ENCODE results near the gene GRM2. TPM values are rescaled to one million over a fixed set of nuclear protein-coding genes. Genes with fewer than 3 reads are reported as not detected.

GRM2 gene
- total RNA-seq, 2 experiments from 2014 or later: 0.06 to 0.29 TPM

- H4K20me1 ChIP-seq (ENCODE audit: insufficient read depth, low read length): no peaks in the 10 kb centered on the region
- BruUV-seq (replicated peaks): no TSS peak
- intact Hi-C loops (cut with micrococcal nuclease; ENCODE audit: unreplicated experiment): no loop called here
Measured at GRCh38 chr3:51712038-51712420, 5.2 kb downstream of the GRM2 start.

GRCh38 chr3:51712511-51712931, 5.7 kb downstream of the GRM2 start:
- Histone ChIP-seq H3K9me2 (ENCODE audit: insufficient read depth, low read length) (no peaks in the 10 kb centered on the region), H3K79me2 (ENCODE audit: insufficient read depth, low read depth, low read length) (no peaks in the 10 kb centered on the region), H3K4me2 (ENCODE audit: low read length) (no peak overlapping the region), H3K9me3 (ENCODE audit: low read length) (no peaks in the 10 kb centered on the region), H3K27ac (ENCODE audit: low read depth, low read length, poor library complexity, severe bottlenecking) (no peak overlapping the region), H3K4me1 (ENCODE audit: insufficient read depth, low read length, poor library complexity, severe bottlenecking) (no peaks in the 10 kb centered on the region), H3K4me3 (ENCODE audit: low read depth, low read length, poor library complexity, severe bottlenecking) (no peak overlapping the region), H2AFZ (ENCODE audit: low read length) (no peak overlapping the region), H3K36me3 (ENCODE audit: insufficient read depth, low read length) (no peaks in the 10 kb centered on the region), H4K20me1 (ENCODE audit: insufficient read depth, low read length) (no peaks in the 10 kb centered on the region)
- DNase-seq (ENCODE audit: low spot score): no peak
- POLR2A ChIA-PET: no interaction called here
- CTCF ChIA-PET (ENCODE audit: unreplicated experiment): no interaction called here
- intact Hi-C loops (cut with micrococcal nuclease; ENCODE audit: unreplicated experiment): no loop called here
- no TSS peak for BruUV-seq (replicated peaks)
- no peak for TF ChIP-seq EZH2phosphoT487 (IDR thresholded peaks at IDR 0.05; ENCODE audit: borderline replicate concordance, low read depth, low read length)
- TF ChIP-seq CTCF (conservative IDR thresholded peaks at IDR 0.05; ENCODE audit: low read length): no peak

More at GRCh38 chr3:51712038-51712420, 5.2 kb downstream of the GRM2 start:
- H2AFZ ChIP-seq (ENCODE audit: low read length): no peak overlapping the region
- DNase-seq (ENCODE audit: low spot score): no peak
- no peak overlapping the region for H3K4me3 ChIP-seq (ENCODE audit: low read depth, low read length, poor library complexity, severe bottlenecking)
- no peak overlapping the region for H3K4me2 ChIP-seq (ENCODE audit: low read length)
- H3K9me2 ChIP-seq (ENCODE audit: insufficient read depth, low read length): no peaks in the 10 kb centered on the region
- H3K27ac ChIP-seq (ENCODE audit: low read depth, low read length, poor library complexity, severe bottlenecking): no peak overlapping the region
- no peak for TF ChIP-seq CTCF (conservative IDR thresholded peaks at IDR 0.05; ENCODE audit: low read length)
- no peak for TF ChIP-seq EZH2phosphoT487 (IDR thresholded peaks at IDR 0.05; ENCODE audit: borderline replicate concordance, low read depth, low read length)
- H3K4me1 ChIP-seq (ENCODE audit: insufficient read depth, low read length, poor library complexity, severe bottlenecking): no peaks in the 10 kb centered on the region
- POLR2A ChIA-PET: no interaction called here
- CTCF ChIA-PET (ENCODE audit: unreplicated experiment): no interaction called here
- H3K9me3 ChIP-seq (ENCODE audit: low read length): no peaks in the 10 kb centered on the region
- no peaks in the 10 kb centered on the region for H3K36me3 ChIP-seq (ENCODE audit: insufficient read depth, low read length)
- no peaks in the 10 kb centered on the region for H3K79me2 ChIP-seq (ENCODE audit: insufficient read depth, low read depth, low read length)

- no peaks in the 10 kb centered on the region for H3K4me1 ChIP-seq (ENCODE audit: insufficient read depth, low read length, poor library complexity, severe bottlenecking)
- no peaks in the 10 kb centered on the region for H3K36me3 ChIP-seq (ENCODE audit: insufficient read depth, low read length)
- no peaks in the 10 kb centered on the region for H4K20me1 ChIP-seq (ENCODE audit: insufficient read depth, low read length)
- TF ChIP-seq CTCF (conservative IDR thresholded peaks at IDR 0.05; ENCODE audit: low read length) (no peak), EZH2phosphoT487 (IDR thresholded peaks at IDR 0.05; ENCODE audit: borderline replicate concordance, low read depth, low read length) (no peak)
- intact Hi-C loops (cut with micrococcal nuclease; ENCODE audit: unreplicated experiment): no loop called here
- ChIA-PET CTCF (ENCODE audit: unreplicated experiment) (no interaction called here), POLR2A (no interaction called here)
- BruUV-seq (replicated peaks): no TSS peak
- H3K79me2 ChIP-seq (ENCODE audit: insufficient read depth, low read depth, low read length): no peaks in the 10 kb centered on the region
- H3K9me3 ChIP-seq (ENCODE audit: low read length): no peaks in the 10 kb centered on the region
- H3K9me2 ChIP-seq (ENCODE audit: insufficient read depth, low read length): no peaks in the 10 kb centered on the region
- H2AFZ ChIP-seq (ENCODE audit: low read length): no peak overlapping the region
- H3K4me3 ChIP-seq (ENCODE audit: low read depth, low read length, poor library complexity, severe bottlenecking): no peak overlapping the region
- no peak for DNase-seq (ENCODE audit: low spot score)
- H3K4me2 ChIP-seq (ENCODE audit: low read length): no peak overlapping the region
- no peak overlapping the region for H3K27ac ChIP-seq (ENCODE audit: low read depth, low read length, poor library complexity, severe bottlenecking)
Measured at GRCh38 chr3:51712963-51713362, 6.1 kb downstream of the GRM2 start.
